GM19463 (cell line): ENCODE results near the gene AQP11.
"Not testable (repeated sequence)": the region's sequence is repeated elsewhere in the genome, so short reads cannot be mapped to it uniquely, and the experiment has no call there.

Source experiments
- ATAC-seq: cut with Tn5 transposase; IDR thresholded peaks from one replicate; pipeline ENCODE4 v1.9.1; 2021; ENCODE audit warnings: mild to moderate bottlenecking, moderate library complexity; ENCODE audit not compliant: unreplicated experiment

The AQP11 gene

GRCh38 chr11:77592727-77593126 is 3.0 kb downstream of the AQP11 start:
- no peak for ATAC-seq

DNA sequence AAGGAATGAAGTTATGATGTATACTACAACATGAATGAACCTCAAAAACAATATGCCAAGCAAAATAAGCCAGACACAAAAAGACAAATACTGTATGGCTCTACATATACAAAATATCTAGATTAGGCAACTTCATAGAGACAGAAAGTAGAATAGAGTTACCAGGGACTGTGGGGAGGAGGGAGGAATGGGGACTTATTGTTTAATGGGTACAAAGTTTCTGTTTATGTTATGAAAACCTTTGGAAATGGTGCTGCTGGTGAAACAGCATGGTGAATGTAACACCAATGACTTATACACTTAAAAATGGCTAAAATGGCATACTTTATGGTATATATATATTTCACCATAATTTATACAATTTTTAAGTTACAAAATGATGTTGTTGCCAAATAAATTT is 4.1 kb downstream of the AQP11 start:
- no peak for ATAC-seq

DNA sequence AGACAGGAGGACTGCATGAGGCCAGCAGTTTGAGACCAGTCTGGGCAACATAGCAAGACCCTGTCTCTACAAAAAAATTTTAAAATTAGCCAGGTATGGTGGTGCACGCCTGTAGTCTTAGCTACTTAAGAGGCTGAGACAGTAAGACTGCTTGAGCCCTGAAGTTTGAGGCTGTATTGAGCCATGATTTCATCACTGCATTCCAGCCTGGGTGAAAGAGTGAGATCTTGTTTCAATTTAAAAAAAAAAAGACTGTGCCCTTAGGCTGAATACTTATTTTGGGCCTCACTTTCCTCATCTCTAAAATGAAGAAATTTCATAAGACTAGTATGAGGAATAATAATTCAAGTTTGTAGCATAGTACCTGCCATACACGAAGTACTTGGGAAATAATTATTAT is 6.9 kb downstream of the AQP11 start:
- ATAC-seq, result no peak

DNA sequence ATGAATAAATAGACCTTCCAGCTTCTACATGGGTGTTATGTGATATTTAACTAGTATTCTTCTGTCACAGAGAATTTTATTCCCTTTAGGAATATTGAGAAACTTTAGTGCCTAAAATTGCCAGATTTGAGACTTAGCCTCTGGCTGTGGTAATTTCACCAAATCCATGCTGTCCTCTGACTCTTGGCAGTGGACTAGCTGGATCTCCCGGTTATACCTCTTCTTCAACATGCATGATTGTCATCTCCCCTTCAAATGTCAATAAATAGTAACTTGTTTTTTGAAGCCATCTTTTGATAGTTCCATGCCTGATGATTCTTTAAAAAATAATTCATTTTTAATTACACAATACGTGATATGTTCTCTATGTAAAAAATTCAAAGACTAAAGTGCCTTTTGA is 8.4 kb downstream of the AQP11 start:
- ATAC-seq, result no peak

DNA sequence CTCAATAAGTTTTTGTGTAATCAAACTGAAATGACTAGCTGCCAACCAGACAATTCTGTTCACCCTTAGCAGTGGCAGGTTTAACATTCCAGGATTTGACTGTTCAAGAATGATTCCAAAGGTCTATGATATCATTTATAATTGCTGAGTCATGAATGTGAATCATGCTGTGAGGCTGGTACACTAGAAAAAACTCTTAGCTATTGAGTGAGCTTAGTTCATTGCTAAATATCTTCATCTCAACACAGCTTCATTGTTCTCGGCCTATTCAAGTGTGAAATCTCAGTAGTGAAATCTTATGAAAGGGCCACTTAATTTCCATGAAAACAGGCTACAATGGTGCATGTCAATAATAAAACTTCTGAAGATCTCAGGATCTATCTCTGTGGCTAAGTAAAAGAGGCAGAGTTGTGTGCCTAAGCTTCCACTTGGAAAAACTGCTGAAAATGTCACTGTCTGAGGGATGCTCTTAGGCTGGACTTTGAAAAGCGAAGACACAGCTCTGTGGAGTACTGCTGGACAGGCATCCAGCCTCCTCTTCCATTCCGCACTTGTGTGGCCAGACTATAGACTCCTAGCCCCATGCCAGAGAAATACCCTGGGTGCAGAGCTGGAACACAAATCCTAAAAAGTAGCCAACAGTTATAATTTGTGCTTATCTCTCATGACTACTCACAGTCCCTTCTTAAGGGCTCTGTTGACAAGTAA is 12.8 kb downstream of the AQP11 start:
- no peak for ATAC-seq

GRCh38 chr11:77604281-77604680 is 14.5 kb downstream of the AQP11 start:
- ATAC-seq, result no peak

GRCh38 chr11:77609234-77609633 is 19.5 kb downstream of the AQP11 start:
- ATAC-seq, result no peak

DNA sequence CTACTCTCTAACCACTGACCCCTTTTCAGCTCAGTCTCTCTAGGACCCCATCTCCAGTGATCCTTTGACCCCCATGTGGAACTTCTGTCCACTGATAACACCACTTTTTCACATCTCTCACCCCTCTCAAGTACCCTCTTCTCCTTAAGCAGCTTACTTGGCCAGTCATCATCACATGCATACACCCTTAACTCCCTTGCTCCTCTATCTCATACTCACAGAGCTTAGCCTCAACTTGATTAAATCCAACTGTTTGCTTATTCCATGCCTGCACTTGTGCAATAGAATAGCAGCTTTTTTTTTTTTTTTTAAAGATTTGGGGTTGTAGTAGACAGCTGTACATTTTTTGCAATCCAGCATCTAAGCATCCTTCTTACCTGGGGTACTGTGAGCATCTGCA is 22.2 kb downstream of the AQP11 start:
- no peak for ATAC-seq

GRCh38 chr11:77617892-77618291 is 28.1 kb downstream of the AQP11 start:
- no peak for ATAC-seq

DNA sequence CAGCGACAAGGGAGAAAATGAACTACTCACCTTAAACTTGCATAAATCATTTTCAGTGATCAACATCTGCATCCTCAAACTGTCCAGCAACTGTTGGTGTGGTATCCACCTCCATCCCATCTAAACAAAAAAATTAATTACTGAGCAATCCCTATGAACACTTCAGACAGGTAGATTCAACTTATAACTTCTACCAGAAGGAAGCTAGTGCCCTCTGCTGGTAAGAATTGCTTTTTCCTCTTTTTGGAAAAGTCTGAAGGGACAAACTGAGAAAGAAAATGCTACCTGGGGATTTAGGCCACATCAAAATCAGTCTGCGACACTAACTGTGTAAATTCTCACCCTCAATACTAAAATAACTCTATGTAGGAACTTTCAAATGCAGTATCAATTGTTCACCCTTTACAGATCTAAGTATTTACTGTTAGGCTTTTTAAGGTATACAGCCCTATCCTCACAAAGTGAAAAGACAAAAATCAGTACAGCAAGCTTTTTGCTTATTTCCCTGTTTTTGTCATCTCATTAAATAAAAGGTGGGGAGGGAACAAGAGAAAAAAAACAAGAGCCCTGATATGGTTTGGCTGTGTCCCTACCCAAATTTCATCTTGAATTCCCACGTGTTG is 29.9 kb downstream of the AQP11 start:
- no peak for ATAC-seq

DNA sequence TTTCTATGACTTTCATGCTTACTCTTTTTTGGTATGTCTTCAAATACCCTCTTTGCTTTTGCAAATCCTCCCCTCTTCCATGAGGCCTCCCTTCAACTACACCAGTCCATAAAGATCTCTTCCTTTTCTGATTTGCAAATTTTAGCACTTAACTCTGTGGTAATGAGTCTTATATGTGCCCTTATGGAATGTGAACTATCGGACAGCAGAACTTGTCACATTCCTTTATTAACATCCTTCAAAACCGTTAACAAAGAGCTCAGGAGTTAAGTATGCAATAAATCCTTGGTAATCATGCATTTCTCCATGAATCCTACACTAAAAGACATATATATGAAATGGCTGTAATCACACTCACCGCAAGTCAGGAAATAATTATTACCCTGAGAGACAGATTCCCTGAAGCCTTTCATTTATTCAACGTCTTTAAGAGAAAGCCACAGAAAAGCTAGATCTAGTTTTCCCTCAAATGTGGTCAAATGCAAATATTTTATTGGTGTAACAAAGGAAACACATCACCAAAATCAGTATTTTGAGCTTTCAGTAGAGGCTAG is 40.5 kb downstream of the AQP11 start:
- ATAC-seq, result no peak

- ATAC-seq, result not testable (repeated sequence)
Measured at GRCh38 chr11:77633926-77634325, 44.2 kb downstream of the AQP11 start.

DNA sequence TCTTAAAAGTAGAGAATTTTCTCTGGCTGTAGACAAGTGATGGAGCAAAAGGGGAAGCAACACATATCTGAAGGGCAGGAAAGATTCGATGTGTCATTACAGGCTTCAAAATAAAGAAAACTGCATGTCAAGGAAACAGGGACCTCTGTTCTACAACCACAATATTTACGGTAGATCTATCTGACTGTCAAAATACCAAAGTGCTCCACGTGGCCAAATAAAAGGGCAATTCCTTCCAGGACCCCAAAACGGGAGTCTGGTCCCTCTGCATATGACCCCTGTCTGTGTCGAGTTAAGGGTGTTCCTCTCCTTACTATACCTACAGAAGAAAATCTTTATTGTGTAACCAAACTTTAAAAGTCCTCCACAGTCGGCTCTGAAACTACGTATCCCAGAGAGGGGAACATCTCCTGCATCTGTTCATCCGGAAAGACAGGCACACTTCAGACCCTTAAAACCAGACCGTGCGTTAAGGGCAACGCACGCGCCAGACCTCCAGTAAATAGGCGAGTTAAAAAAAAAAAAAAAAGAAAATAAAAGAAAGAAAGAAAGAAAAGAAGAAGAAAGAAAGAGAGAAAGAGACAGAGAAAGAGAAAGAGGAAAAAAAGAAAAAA is 47.1 kb downstream of the AQP11 start:
- ATAC-seq, result no peak

- peak; percentile 98 for ATAC-seq
Measured at GRCh38 chr11:77637345-77638165, 47.8 kb downstream of the AQP11 start, which contains the start of gene CLNS1A. Gene CLNS1A, minus strand, starts transcription at chr11:77637794. Its CDS starts 80 bp downstream, at chr11:77637714.

DNA sequence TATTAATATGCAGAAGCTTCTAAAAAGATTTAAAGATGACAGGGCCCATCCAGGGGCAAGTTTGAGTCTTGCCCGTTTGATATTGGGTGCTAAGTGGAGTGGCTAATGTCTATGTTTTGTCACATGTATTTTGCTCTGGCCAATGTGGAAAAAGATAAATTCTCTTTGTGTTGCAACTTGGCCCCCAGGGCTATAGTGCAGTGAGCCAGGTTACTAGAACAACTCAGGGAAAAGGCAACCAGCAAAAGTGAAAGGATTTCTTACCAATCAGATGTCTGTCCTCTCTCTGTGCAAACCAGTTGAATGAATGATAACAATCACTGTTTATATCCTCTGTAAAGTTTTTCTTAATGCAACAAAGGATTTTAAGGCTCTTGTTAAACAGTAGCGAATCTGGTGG is 52.5 kb downstream of the AQP11 start:
- no peak for ATAC-seq

GRCh38 chr11:77644887-77645286 is 55.1 kb downstream of the AQP11 start:
- ATAC-seq, result no peak

DNA sequence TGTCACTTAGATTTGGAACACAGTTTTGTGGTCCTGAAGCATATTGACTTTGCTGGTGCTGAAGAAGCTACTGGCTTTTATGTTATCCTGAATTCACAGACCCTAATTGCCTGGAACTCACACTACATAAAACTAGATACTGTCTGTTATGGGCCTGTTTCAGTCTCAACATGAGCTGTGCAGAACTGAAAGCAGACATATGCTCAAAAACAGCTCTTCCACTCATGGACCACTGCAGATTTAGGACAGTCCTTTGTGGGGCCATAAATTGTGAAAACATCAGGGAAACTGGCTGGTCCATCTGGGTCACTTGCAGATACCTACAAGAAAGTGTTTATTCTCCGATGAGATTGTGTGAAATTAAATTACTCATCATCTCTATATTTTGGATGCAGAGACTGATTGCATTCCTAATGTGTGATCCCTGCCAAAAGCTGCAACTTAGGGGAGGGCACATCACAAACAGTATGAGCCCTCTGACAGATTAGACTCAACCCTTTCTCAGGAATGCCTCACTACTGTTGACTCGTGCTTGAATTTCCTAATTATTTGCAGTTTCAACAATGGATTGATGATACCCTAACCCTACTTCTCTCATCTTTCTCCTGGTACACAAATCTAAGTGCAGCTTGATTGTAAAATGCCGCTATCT is 58.0 kb downstream of the AQP11 start:
- ATAC-seq, result no peak

GRCh38 chr11:77650123-77650522 is 60.4 kb downstream of the AQP11 start:
- ATAC-seq, result no peak

DNA sequence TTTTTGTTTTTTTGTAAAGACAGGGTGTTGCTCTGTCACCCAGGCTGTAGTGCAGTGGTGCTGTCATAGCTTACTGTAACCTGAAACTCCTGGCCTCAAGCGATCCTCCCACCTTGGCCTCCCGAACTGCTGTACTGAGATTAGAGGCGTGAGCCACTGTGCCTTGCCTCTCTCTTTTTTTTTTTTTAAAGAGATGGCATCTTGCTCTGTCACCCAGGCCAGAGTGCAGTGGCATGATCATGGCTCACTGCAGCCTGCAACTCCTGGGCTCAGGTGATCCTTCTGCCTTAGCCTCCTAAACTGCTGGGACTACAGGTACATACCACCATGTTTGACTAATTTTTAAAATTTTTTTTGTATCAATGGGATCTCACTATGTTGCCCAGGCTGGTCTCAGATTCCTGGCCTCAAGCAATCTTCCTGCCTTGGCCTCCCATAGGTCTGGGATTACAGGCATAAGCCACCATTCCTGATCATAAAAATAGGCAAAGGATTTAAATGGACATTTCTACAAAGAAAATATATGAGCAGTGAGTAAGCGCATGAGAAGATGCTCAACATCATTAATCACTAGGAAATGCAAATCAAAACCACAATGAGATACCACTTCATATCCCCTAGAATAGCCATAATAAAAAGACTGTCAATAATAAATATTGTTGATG is 65.1 kb downstream of the AQP11 start:
- ATAC-seq, result no peak

DNA sequence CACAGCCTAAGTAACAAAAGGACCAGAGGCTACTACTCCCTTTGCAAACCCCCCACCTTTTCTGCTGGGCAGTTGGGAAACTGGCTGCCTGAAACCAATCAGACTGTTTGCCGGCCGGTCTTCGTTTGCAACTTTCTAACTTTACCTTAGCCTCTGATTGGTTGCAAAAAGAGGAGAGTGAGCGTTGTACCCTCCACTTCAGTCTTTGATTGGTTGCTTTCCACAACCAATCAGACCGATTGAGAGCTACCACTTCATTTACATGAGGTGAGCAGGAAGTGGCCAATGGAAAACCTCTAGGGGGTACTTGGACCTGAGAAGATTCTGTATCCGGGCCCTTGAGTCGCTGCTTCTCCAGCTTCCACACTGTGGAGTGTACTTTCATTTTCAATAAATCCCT is 66.6 kb downstream of the AQP11 start:
- no peak for ATAC-seq
